GM19467 (cell line): ENCODE results near the gene ACP7.
"Not testable (repeated sequence)": the region's sequence is repeated elsewhere in the genome, so short reads cannot be mapped to it uniquely, and the experiment has no call there.

Experiments
- ATAC-seq: cut with Tn5 transposase; IDR thresholded peaks from one replicate; pipeline ENCODE4 v1.9.1; 2021; ENCODE audit warnings: mild to moderate bottlenecking, moderate library complexity; ENCODE audit not compliant: unreplicated experiment

Gene ACP7

DNA sequence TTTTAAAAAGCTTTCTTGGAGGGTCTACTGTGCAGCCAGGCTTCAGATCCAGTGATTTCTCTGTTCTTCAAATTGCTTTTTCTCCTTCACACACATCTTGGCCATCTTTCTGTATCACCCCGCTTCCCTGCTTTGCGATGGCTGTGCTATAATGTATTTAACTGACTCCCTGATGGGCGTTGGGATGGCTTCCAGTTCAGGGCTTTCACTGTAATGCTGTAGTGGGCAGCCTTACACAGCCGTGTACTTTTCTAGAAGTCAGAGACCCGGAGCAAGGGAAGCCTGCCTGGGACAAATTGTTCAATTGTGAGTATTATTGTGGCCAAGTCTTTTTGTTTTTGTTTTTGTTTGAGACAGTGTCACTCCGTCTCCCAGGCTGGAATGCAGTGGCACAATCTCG is 22.0 kb downstream of the ACP7 start:
- no peak for ATAC-seq

DNA sequence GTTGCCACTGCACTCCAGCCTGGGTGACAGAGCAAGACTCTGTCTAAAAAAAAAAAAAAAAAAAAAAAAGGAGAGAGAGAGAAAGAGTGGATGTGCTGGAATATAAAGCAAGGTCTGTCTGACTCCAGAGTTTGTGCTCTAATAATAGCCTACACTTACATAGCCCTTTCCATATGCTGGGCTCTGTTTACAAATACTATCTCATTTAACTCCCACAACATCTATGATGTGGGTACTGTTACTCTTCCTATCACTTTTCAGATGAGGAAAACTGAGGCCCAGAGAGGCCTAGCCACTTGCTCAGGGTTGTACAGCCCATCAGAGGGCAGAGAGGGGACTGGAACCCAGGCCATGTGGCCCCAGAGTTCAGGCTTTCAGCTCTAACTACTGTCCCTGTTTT is 25.5 kb downstream of the ACP7 start:
- no peak for ATAC-seq

DNA sequence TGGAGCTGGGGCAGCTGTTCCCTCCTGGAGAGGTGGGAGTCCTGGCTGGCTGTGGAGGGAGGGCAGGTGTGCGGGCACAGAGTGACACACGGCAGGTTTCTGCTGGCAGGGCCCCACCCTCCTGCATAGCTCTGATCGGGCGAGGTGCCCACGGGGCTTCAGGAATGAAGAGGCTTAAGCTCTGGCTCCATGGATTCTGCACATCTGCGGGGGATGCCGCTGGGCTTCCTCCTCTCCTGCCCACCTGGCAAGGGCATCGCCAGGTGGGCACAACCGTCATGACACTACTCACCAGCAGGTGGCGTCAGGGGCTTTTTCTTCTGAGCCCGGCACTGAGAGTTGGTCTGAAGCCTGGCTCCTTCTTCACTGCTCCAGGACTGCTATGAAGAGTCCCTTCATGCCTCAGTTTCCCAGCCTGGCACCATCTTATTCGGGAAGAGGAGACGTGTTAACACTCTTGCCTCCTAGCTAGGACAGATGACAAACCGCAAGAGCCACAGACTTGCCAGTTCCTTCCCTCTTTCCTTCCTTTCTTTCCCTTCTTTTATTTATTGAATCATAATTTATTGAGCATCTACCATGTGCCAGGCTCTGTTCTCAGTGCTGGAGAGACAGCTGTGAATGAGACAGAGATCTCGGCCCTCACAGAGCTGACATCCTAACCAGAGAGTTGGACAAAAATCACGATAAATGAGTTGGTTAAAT is 26.2 kb downstream of the ACP7 start:
- ATAC-seq = no peak

DNA sequence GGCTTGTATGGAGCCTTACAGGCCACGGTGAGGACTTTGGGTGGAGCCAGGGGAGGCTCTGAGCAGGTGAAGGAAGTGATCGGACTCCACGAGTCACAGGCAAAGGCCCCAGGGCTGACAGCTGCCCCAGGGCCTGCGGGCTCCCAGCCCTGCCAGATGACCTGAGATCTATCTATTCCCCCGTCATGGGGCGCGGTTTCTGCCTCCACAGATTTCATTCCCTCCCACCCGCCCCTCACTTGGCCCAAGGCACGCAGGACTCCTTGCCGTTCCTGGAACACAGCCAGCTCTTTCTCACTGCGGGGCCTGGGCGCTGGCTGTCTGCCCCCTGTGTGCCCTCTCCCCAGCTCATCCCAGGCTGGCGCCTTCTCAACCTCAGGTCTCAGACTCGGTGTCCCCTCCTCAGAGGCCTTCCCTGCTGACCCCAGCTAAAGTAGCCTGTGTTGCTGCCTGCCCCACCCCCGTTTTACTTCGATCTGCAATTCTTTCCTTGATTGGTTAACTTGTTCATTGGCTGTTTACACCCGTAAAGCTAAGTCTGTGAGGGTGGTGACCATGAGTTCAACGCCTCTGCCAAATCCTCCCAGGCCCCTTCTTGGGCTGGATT is 27.5 kb downstream of the ACP7 start:
- no peak for ATAC-seq

DNA sequence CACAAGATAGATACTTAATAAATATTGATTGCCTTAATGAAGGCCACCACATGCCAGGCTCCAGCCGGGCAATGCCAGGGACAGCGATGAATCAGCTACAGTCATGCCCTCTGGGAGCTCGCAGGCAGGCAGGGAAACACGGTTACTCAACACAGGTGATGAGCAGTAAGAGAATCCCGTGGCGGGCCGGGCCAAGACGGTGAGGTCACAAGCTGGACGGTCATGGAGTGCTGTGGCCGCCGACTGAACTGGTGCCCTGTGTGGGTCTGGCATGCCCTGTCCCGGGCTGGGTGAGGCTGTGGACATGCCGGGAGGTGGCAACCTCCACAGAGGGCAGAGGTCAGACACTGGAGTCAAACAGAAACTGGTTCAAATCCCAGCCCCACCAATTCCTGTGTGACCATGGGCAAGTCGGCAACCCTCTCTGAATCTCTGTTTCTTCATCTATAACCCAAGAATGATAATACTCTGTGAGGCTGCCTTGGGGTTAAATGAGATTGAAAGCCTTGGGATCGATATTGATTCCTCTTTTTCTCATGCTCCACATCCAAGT is 28.2 kb downstream of the ACP7 start:
- no peak for ATAC-seq

DNA sequence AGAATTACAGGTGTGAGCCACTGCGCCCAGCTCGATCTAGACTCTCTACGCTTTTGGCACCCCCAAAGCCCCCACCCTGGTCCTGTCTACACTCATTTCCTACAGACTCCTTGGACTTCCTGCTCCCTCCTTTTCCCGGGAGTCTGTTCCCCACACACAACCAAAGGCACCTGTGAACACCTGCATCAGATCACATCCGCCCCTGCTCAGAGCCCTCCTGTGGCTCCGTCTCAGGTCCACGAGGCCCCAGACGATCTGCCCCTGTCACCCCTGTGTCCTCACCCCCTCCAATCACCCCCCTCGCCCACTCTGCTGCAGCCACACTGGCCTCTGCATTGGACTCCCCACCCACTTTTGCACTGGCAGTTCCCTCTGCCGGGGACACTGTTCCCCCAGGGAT is 29.0 kb downstream of the ACP7 start:
- no peak for ATAC-seq

DNA sequence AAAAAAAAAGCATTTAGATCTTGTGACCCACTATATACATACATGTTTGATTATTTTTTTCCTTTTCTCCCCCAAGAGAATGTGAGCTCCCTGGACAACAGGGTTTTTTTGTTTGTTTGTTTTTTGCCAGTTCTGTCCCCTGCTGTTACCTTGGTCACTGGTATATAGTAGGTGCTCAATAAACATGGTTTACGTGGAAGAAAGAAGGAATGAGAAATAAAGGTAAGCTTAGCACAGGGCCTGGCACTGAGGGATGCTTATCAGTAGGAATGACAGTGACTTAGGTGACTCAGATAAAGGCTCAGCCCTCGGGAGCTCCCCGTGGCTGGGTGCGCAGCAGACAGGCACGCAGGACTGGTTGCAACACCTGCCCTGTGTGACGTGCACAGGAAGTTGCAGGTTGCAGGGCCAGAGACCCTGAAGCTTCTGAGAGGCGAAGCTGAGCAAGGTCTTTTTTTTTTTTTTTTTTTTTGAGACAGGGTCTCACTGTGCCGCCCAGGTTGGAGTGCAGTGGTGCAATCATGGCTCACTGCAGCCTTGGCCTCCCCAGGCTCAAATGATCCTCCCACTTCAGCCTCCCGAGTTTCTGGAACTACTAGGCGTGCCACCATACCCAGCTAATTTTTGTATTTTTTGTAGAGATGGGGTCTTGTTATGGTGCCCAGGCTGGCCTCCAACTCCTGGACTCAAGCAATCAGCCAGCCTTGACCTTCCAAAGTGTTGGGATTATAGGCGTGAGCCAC is 31.1 kb downstream of the ACP7 start:
- ATAC-seq = no peak

DNA sequence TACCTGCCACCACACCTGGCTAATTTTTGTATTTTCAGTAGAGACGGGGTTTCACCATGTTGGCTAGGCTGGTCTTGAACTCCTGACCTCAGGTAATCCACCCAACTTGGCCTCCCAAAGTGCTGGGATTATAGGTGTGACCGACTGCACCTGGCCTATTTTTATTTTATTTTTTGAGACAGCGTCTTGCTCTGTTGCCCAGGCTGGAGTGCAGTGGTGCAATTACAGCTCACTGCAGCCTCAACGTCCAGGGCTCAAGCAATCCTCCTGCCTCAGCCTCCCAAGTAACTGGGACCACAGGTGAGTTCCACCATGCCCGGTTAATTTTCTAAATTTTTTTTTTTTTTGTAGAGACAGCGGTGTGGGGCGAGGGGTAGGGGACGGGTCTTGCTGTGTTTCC is 32.9 kb downstream of the ACP7 start:
- not testable (repeated sequence) for ATAC-seq

DNA sequence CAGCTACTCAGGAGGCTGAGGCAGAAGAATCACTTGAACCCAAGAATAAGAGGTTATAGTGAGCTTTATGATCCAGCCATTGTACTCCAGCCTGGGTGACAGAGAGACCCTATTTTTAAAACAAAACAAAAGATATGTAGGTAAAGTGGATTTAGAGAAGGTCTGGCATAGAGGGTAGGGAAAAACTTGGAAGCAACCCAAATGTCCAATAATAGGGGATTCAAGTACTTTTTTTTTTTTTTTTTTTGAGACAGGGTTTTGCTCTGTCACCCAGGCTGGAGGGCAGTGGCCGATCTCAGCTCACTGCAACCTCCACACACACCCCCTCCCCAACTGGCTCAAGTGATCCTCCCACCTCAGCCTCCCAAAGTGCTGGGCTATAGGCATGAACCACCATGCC is 35.7 kb downstream of the ACP7 start:
- ATAC-seq = no peak

DNA sequence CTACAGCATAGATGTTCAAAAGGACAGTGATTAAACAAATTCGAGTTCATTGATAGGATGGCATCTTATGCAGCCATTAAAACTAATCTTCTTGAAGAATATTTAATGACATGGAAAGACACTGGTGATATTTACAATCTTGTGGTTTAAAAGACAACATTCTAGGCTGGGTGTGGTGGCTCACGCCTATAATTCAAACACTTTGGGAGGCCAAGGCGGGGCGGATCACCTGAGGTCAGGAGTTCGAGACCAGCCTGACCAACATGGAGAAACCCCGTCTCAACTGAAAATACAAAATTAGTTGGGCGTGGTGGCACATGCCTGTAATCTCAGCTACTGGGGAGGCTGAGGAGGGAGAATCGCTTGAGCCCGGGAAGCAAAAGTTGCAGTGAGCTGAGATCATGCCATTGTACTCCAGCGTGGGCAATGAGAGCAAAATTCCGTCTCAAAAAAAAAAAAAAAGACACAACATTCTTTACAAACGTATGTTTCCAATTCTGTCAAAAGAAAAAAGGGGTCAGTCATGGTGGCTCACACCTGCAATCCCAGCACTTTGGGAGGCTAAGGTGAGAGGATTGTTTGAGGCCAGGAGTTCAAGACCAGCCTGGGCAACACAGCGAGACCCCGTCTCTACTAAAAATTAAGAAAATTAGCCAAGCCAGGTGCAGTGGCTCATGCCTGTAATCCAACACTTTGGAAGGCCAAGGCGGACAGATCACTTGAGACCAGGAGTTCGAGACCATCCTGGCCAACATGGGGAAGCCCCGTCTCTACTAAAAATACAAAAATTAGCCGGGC is 39.0 kb downstream of the ACP7 start:
- no peak for ATAC-seq

DNA sequence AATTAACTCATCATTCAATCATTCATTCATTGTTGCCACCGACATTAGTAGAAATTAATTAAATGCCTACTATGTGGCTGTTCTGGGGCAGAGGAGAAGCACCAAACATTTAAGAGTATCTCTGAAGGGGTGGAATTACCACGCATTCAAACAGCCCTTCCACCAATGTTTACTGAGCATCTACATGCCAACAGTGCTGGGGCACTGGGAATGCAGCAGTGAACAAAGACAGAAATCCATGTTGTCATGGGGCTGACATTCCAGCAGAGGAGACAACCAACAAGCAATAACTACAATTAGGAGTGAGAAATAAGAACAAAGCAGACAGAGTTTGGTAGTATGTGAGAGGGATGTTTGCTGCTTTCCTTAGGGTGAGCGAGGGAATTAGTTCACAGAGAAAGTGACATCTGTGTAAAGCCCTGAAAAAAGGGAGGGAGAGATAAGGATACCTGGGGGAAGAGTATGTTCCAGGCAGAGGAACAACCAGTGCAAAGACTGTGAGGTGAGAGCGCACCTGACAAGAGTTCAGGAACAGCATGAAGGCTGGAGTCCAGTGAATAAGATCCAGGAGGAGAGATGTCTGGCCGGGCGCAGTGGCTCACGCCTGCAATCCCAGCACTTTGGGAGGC is 40.1 kb downstream of the ACP7 start:
- ATAC-seq = no peak

DNA sequence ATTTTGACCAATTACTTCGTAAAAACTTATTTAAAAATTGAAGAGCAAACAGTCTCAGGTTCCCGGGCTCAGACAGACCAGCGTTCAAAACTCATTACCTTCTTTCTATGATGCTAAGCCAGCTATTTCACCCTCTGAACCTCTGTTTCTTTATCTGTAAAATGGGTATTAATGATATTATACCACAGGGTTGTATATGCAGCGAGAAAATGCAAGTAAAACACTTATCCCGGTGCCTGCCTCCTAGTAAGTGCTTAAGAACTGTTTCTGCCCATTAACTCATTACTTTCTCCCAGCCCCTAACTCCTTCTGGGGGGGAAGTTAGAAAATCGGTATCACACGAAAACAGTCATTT is 41.0 kb downstream of the ACP7 start:
- no peak for ATAC-seq

DNA sequence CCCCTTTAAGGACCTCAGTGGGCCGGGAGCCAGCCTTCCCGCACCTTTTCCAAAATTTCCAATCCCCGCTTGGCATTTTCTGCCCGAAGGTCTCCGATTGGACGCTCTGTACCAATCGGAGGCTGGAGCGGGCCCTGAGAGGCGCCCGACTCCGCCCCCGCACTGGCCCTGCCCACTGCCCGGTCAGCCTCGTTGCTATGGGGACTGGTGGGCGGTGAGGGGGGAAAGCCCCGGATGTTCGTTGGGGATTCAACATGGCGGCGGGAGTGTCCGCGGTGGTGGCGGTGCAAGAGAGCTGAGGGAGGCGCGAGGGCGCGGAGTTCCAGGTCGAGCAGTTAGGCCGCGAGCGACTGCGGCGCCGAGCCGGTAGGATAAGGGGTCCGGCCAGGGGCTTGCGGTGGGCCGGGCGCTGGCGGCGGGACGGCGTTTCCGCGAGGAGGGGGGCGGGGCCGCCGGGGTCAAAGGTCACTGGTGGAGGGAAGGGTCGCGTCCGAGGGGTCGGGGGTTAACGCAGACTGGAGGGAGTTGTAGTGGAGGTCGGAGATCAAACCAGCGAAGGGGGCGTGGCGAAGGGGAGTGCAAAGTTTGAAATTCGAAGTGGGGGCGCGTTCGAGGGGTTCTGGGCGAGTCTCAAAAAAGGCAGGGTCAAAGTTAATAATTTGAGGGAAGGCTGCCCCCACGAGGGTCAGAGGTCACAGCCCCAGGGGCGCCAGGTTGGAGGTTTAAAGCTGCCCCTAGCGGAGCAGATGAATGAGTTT is 41.6 kb downstream of the ACP7 start, which contains the start of gene PAK4:
PAK4 (plus strand) TSS at position 233 of the 758 bp plus-strand sequence. CDS start 43,768 bp downstream, outside the sequence.
- ATAC-seq = peak; percentile 91

DNA sequence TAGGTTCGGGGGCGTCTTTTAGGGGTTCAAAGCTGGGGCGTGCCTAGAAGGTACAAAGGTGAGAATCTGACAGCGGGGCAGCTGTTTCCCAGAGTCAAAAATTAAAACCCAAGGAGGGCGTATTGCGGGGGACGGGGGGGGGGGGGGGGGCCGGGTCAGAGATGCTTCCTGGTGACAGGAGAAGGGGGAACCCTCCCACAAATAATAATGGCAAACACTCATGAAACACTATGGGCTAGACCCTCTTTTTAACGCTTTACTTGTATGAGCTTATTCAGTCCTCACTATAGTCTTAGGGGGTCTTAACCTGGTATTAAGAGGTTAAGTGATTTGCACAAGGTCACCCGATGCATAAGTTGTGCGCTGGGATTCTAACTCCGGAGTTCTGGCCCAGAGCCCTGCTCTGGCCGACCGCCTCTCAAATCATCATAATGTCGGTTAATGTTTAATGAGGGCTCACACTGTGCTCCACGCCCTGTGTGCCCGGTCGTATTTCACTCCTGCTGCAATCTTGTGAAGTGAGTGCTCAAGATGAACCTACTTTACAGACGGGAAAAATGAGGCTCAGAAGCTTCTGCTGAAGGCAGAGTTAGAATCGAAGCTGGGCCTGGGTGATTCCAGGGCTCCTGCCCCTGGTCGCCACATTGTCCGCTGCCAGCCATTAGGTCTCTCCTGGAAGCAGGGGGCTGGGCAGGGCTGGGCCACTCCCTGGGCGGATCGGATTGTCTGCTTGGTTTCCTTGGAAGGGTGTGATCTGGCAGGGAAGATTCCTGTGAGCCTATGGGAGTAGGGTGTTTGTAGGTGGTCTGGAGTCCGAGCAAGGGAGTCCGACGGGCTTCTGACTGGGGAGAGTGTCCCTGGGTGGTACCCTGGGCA is 42.4 kb downstream of the ACP7 start:
- no peak for ATAC-seq

DNA sequence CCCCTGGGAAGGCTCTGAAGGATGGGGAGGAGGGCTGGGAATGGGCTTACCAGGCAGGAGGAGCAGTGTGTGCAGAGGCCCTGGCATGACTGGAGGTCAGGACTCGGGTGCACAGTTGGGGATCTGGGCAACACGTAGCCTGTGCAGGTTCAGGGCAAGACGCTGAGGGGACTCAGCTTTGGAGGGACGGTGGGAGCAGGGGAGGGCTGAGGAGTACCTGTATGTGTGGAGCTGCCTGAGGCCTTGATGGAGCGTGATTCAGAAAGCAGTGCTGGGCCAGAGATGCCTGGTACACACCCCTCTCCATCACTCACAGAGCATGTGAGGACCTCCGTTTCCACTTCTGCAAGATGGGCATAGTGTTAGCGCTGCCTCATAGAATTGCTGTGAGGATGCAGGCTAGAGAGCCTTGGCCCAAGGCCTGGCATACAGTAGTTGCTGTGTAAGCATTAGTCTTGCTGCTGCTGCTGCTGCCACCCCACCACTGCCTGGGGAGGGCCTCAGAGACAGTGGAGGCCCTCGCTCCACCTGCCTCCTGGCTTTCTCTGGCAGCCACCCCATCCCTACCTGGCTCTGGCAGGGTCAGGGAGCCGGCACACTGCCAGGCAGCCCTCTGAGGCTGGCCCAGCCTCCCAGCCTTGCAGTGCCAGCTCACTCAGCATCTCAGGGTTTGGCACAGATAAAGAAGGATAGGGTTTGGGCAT is 43.8 kb downstream of the ACP7 start:
- no peak for ATAC-seq

DNA sequence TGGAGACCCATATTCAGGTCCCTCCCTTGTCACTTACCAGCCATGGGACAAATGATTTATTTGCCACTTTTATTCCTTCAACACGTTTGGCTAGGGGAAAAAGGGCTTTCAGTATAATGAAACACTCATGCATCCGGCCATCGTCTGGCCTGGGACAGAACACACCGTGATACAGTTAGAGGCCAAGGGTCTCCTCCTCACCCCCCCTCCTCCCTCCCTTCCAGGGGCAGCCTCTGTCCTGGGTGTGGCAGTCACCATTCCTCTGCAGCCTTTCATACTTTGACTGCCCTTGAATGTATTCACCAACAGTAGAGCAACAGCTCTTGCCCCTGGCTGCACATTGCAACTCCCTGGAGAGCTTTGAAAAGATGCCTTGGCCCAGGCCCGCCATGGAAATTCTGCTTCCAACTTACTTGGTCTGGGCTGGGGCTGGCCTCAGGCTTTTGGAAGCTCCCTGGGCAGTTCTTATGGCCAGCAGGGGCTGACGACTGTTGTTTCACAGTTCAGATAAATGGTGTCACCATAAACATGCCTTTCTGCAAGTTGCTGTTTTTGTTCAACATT is 44.4 kb downstream of the ACP7 start:
- ATAC-seq = no peak

DNA sequence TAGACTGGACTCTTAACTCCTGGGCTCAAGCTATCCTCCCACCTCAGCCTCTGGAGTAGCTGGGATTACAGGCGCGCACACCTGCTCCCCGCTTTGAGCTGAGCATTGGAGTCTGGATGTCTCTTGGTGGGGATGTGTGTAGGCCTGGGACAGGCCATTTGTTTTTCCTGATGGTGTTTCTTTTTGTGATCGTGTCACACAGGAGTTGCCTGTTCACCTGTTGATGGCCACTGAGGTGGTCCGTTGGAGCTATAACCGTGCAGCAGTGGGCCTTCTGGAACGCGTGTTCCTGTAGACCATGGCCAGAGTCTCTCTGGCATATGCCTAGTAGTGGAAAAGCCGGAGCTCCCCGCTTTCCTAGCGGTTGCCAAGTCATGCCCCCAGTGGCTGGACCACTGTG is 44.9 kb downstream of the ACP7 start:
- no peak for ATAC-seq
